ENCODE data around the gene DLX6.
"Not testable (repeated sequence)": the region's sequence is repeated elsewhere in the genome, so short reads cannot be mapped to it uniquely, and the experiment has no call there.

The DLX6 gene

DNA sequence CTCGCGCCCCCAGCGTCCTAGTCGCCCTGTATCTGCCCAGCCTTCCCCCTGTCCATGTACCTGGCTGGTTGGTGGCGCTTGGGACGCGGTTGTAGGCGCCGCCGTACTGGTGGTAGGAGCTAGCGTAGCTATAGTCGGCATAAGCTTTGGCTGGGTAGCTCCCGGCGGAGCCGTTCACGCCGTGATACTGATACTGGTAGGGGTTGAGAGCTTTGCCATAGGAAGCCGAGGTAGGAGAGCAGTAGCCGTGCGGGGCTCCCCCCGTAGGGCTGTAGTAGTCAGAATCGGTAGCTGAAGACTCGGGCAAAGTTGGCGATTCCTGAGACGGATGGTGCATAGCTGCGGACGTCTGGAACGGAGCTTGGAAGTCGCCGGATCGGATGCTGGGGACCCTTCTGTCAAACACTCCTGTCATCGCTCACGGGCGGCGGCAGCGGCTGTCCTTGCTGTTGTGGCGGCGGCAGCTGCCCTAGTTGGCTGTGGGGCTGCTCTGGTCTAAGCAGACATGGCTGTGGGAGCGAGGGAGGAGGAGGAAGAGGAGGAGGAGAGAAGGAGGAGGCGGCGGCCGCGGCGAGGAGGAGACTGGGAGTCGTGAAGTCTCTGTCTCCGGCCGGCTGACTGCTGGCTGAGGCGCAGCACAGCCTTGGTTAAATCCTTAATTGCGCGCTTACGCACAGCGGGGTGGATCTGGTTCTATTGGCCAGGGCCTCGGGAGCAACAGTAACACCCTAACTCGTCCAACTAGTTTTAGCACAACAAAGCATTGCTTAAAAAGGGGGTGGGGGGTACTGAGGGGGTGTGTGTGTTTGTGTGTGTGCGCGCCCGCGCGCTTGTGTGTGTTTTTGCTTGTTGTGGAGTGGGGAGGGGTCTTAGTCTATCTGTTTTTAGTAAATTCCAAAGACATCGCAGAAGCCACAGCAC is 19.1 kb downstream of the DLX6 start, which contains the start of gene DLX5:
TSS of gene DLX5 (minus strand) at position 623 of the 921 bp plus-strand sequence. CDS start at position 415, 208 bp downstream.
- no peak for DNase-seq

DNA sequence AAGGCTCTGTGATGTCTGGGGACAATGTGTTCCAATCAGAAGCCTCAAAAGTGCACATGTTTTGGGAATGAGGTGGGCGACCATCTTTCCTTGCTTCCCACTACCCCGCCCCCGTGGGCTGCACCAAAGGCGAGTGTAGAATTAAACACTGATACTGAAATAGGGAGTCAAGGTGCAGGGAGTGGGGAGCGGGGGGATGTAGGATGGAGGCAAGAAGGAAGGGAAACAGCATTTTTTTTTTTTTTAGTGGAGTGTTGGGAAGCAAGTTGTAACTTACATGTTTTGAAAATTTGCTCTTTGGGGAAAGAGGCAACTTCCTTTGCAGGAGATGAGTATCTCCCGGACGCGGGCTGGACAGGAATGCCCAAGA is 19.8 kb downstream of the DLX6 start:
- no peak for DNase-seq

DNA sequence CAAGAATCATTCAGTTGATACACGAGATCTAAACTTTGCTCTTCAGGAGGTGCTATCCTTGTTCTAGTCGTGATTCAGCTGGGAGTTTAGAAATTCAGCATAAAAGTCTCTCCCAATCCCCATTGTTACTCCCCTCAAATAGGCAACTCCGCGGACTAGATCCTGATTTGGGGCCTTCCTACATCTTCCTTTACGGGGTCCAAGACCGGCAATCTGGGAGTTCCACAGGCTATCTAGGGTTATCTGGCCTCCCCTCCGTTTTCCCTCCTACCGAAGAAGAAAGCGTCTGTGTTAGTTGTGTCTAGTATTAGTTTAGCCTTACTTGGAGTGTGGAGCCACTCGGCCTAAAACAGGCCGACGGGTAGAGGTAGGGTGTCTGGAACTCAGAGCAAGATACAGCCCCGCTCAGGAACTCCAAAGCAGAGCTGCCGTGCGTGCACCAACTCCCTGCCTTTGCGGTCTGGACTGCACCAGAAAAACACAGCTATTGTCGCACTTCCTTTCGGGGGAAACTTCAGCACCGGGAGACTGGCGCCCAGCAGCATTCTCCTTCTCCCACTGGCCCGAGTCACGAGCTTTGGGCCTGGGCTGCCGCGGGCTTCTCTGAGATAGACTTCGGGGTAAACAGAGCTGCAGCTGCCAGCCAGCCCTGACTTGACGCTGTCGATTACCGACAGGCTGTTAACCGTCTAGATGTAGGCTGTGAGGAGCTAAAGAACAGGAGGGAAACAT is 20.8 kb downstream of the DLX6 start:
- no peak for DNase-seq

DNA sequence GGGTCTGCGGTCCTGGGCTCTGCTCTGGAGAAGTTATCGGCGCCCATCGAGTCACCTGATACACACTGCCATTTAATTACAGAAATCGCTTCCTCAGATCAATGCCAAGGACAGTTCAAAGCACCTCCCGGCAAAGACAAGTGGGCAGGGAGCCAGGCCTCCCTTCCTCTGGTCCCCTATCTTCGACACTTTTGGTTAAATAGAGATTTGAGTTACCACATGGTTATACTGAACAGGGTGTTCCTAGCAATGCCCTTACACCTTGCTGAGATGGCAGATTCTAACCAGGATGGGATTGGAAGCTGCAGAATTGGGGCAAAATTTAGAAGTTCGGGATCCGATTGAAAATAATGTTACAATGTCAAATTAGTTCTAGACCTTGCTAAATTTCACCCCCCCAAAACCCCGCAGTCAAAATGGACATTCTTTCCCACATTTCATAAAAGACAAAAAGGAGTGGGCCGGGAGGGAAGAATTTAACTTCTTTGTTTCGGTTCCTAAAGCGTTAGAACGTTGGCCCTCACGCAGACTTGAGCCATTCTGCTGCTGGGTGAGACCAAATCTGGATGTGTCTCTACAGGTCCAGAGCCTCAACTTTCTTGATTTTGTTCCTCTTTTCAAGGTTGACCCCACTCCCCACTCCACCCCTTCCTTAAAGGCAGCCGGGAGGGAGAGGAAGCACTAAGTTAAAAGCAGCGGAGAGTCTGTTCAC is 21.5 kb downstream of the DLX6 start:
- DNase-seq, result no peak

DNA sequence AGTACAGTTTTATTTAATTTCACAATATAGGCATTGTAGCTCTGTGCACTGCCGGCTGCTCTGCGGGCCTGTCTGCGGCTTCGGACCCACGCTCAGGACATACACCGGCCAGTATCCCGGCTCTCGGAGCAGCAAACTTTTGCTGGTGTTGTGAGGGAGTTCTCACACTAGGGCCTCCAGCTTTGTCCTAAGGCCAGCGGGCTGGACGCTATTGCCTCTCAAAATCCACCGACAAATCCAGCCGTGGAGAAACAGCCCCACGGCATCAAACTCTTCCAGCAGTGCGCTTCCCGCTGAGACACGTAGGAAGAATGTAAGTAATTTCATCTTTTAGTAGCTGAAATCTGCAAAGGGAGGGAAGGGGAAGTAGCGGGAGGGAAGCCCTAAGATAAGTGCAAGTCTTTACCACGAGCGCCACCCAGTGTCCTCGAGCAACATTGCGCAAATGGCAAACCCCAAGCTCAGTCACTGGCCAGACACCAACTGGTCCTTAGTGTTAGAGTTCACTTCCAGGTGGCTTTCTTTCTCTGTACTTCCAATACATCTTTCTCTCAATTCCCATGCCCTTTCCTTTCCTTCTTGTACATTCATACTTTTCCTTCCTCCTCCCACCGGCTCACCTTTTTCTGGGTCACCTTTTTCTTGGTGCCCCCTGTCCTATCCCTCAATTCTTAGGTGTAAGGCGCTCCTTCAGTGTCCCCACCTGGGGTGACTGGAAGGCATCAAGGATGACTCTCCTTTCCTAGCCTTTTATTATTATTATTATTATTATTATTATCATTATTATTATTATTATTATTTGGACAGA is 22.3 kb downstream of the DLX6 start:
- DNase-seq, result peak; percentile 71

DNA sequence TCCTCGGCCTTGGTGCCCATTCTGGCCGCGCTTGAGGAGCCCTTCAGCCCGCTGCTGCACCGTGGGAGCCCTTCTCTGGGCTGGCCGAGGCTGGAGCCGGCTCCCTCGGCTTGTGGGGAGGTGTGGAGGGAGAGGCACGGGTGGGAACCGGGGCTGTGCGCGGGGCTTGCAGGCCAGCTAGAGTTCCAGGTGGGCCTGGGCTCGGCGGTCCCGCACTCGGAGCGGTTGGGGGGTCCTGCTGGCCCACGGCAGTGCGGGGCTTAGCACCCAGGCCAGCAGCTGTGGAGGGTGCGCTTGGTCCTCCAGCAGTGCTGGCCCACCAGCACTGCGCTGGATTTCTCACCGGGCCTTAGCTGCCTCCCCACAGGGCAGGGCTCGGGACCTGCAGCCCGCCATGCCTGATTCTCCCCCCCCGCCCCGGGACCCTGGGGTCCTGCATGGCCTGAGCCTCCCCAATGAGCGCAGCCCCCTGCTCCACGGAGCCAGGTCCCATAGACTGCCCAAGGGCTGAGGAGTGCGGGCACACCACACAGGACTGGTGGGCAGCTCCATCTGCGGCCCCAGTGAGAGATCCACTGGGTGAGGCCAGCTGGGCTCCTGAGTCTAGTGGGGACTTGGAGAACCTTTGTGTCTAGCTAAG is 29.0 kb downstream of the DLX6 start:
- not testable (repeated sequence) for DNase-seq

DNA sequence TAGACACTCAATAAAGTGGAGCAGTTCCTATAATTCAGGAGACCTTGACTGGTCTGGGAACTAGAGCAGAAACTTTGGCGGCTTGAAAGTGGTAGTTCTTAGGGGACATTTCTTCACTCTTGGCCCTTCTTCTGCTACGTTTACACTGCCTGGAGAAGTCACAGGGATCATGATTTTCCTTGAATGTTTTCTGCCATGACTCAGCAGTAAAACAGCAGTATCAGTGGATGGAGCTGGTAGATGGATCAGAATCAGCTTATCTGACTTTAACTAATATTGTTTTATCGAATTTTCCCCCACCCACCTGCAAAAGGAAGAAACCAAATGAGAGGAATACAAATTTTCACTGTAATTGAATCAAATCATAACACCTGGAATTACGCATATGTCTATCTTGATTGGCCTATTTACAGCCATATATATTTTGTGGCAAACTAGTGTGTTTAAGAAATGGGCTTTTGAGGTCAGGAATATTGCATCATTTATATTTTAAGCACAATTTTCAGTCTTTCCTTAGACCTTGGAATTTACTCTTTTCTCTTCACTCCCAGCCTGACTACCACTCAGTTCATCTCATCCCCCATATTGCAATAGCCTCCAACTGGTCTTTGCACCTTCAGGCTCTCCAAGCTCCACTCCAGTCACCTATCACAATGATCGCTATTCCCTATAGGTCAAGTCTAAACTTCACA is 34.2 kb downstream of the DLX6 start:
- DNase-seq, result no peak

DNA sequence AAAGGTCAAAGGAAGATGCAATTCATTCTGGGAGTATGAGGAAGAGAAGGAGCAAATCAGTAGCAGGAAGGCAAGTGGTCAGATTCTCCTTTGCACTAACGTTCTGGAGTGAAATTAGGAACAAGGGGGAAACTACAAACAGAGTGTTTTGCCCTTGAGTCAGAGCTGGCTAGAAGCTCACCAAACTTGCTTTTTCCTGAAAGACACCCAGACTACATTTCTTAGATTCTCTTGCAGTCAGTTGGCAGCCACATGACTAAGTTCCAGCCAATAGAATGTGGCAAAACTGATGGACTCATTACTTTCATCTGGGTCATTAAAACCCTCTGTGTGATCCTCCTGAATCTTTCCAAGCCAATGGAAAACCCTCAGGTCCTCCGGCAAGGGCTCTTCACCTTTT is 37.9 kb downstream of the DLX6 start:
- no peak for DNase-seq

Data from NCI-H226 (cell line).